Choroid plexus epithelial cell (primary cell): ENCODE measurements around the gene AGK.

Experiments used
- DNase-seq: peaks from one replicate; pipeline ENCODE4 v3.0.0-alpha.2; 2010; ENCODE audit warnings: low read depth
- H3K4me3 ChIP-seq: 2 replicates; pipeline ENCODE4 v1.5.1; 2011; ENCODE audit warnings: low read depth, mild to moderate bottlenecking, control low read depth, low read length, moderate library complexity
- CTCF ChIP-seq: conservative IDR thresholded peaks from 2 replicates; pipeline ENCODE4 v1.5.1; 2011; ENCODE audit warnings: low read depth, mild to moderate bottlenecking, control low read depth, inconsistent platforms, low read length, moderate library complexity

Gene AGK

DNA sequence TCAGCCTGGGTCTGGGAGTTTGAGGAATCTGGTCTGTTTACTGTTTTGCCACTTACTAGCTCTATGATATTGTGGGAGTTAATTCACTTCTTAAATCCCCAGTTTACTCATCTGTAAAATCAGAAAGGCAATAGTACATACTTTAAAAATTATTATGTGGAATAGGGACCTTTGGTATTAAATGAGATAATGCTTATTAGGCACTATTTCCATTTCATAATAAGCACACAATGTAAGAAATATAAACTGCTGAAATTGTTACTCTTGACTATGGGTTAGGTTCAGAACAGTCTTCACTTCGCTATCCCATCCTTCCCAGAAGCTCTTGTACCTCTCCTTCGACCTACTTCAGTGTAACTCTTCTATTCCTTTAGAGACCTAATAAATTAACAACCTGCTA, 47.2 kb downstream of the AGK start:
- no peak for DNase-seq
- TF ChIP-seq CTCF, result no peak
- no peak overlapping the region for H3K4me3 ChIP-seq

DNA sequence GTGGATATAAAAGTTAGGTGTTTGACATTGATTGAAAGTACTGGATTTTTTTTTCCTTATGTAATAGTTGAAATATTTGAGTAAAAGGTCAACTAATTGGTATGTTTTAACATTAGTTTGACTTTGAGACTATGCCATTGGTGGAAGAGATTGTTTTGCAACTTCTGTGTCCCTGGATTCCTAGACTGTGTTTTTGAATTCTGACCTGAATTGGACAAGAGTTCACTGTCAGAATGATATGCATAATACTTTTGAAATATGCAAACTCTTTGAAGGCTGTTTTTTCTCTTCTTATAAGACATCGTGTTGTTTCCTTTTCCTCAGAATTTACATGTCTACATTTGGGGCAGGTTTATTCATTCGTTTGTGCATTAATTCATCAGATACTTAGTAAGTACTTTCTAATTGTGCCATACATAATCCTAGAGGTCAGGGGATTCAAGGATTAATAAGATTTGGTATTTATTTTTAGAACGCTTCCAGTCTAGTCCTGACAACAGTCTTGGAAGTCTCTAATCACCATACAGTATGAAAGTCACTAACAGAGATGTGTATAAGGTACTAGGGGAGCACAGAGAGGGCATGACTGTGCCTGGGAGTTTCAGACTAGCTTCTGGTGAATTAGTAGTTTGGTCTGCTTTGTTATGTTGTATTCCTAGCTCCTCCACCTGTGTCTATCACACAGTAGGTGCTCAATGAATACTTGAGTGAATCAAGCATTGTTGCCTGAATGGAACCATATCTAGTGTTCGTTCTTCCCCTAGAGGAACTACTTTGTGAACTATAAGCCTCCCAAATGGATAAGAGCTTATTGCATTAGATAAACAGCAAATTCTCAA, 49.2 kb downstream of the AGK start:
- no peak overlapping the region for H3K4me3 ChIP-seq
- no peak for TF ChIP-seq CTCF
- DNase-seq, result peak; percentile 26

DNA sequence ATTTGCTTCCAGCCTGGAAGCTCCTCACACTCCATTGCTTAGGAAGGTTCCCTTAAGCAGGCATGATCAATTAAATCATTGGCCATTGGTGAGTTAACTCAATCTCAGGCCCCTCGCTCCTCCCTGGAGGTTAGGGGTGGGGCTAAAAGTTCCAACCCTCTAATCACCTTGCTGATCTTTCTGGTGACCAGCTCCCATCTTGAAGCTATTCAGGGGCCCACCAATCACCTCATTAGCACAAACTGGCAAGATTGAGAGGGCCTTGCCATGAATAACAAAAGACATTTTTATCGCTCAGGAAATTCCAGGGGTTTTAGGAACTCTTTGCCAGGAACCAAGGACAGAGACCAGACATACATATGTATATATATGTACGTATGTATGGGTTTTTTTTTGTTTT, 58.4 kb downstream of the AGK start:
- no peak overlapping the region for H3K4me3 ChIP-seq
- DNase-seq, result no peak
- TF ChIP-seq CTCF, result no peak

DNA sequence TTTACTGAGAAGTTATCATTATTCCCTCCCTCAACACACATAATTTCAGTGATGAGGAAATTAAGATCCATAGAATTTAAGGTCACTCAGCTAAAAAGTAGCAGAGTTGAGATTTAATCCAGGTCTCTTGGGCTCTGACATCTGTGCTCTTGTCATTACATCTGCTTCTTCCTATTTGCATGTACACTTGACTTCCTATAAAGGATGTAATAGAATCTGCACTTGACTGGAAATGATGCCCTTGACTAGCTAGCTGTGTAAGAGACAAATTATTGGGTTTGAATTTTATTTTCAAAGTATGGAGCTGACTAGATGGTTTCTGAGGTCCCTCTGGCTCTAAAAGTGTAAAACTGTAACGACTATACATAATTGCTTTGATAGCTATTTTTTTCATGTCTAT, 59.5 kb downstream of the AGK start:
- TF ChIP-seq CTCF, result no peak
- no peak for DNase-seq
- no peak overlapping the region for H3K4me3 ChIP-seq

- no peak for DNase-seq
- no peak for TF ChIP-seq CTCF
- no peak overlapping the region for H3K4me3 ChIP-seq
Observed at GRCh38 chr7:141612861-141613260, 61.7 kb downstream of the AGK start.

- H3K4me3 ChIP-seq, result no peak overlapping the region
- DNase-seq, result no peak
- TF ChIP-seq CTCF, result no peak
Observed at GRCh38 chr7:141617280-141617679, 66.1 kb downstream of the AGK start.

DNA sequence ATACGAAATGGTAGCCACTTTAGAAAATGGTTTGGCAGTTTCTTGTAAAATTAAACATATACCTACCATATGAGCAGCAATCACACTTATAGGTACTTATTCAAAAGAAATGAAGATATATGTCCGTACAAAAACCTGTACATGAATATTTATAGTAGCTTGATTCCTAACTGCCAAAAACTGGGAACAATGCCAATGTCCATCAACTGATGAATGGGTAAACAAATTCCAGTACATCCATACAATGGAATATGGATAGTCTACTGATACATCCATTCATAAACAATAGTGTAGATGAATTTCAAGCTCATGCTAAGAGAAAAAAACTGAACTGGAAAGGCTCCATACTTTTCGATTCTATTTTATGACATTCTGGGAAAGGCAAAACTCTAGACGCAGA, 68.5 kb downstream of the AGK start:
- no peak for TF ChIP-seq CTCF
- no peak for DNase-seq

More for the DNA sequence above, 68.5 kb downstream of the AGK start:
- no peak overlapping the region for H3K4me3 ChIP-seq
